WTC11 (cell line): ENCODE results near the gene SORCS2. TPM values are rescaled to one million over a fixed set of nuclear protein-coding genes. Genes with fewer than 3 reads are reported as not detected.
A peak's percentile ranks its signal among the peaks of the same experiment; 100 is the strongest.

ENCODE experiments used
- ATAC-seq: fragments of 200-7000 bp; cut with Tn5 transposase; 2 replicates; pipeline ENCODE4 v1.10.0; 2021; ENCODE audit warnings: mild to moderate bottlenecking, moderate library complexity
- CTCF ChIA-PET: fragments of 300-600 bp; sonication (Branson Sonifier 250); formaldehyde crosslinking; loops from one replicate; lab custom pipeline; 2021; ENCODE audit warnings: antibody characterized with exemption; lab: Charles Lee
- POLR2A ChIA-PET: fragments of 350-600 bp; sonication (Branson Sonifier 250); formaldehyde crosslinking; loops from one replicate; lab custom pipeline; 2021; ENCODE audit warnings: antibody characterized with exemption; lab: Charles Lee
- DNase-seq: peaks from one replicate; pipeline ENCODE4 v3.0.0; 2021; ENCODE audit warnings: low spot score
- H3K27ac Mint-ChIP-seq: 2 replicates; pipeline ENCODE4 v1.8.0; 2021; ENCODE audit warnings: mixed read lengths
- H3K27me3 Mint-ChIP-seq: 2 replicates; pipeline ENCODE4 v1.8.0; 2021; ENCODE audit warnings: low read depth, mild to moderate bottlenecking, moderate library complexity, mixed read lengths
- H3K36me3 Mint-ChIP-seq: 2 replicates; pipeline ENCODE4 v1.8.0; 2021; ENCODE audit warnings: mixed read lengths
- H3K4me1 Mint-ChIP-seq: 2 replicates; pipeline ENCODE4 v1.8.0; 2022; ENCODE audit warnings: mixed read lengths
- H3K4me3 Mint-ChIP-seq: 2 replicates; pipeline ENCODE4 v1.8.0; 2021; ENCODE audit warnings: mild to moderate bottlenecking, moderate library complexity, mixed read lengths
- H3K9me3 Mint-ChIP-seq: 2 replicates; pipeline ENCODE4 v1.8.0; 2021; ENCODE audit warnings: mixed read lengths
- AR ChIP-seq: fragments of 250-450 bp; sonication (Bioruptor Pico); IDR thresholded peaks from 2 replicates; pipeline ENCODE4 v1.9.0; 2021; ENCODE audit warnings: mild to moderate bottlenecking
- ATF3 ChIP-seq: sonication (generic); formaldehyde crosslinking; conservative IDR thresholded peaks from 2 replicates; pipeline ENCODE4 v1.8.1; 2022; ENCODE audit warnings: mild to moderate bottlenecking, missing genetic modification reagents
- E2F1 ChIP-seq: sonication (generic); formaldehyde crosslinking; IDR thresholded peaks from 2 replicates; pipeline ENCODE4 v1.8.0; 2022; ENCODE audit warnings: mild to moderate bottlenecking, missing genetic modification reagents
- E2F5 ChIP-seq: sonication (generic); formaldehyde crosslinking; IDR thresholded peaks from 2 replicates; pipeline ENCODE4 v1.8.1; 2022; ENCODE audit warnings: mild to moderate bottlenecking, moderate library complexity, missing genetic modification reagents
- EMX1 ChIP-seq: fragments of 250-450 bp; sonication (Bioruptor Pico); IDR thresholded peaks from 2 replicates; pipeline ENCODE4 v1.8.0; 2021; ENCODE audit warnings: mild to moderate bottlenecking
- FOXK1 ChIP-seq: sonication (generic); formaldehyde crosslinking; IDR thresholded peaks from 2 replicates; pipeline ENCODE4 v1.8.0; 2022; ENCODE audit warnings: mild to moderate bottlenecking, moderate library complexity, missing genetic modification reagents
- GTF2I ChIP-seq: fragments of 250-450 bp; sonication (Bioruptor Pico); conservative IDR thresholded peaks from 2 replicates; pipeline ENCODE4 v1.4.0; 2021; ENCODE audit warnings: mild to moderate bottlenecking
- OVOL2 ChIP-seq: fragments of 250-450 bp; sonication (Bioruptor Pico); IDR thresholded peaks from 2 replicates; pipeline ENCODE4 v1.9.0; 2021; ENCODE audit warnings: mild to moderate bottlenecking, borderline replicate concordance
- PRDM15 ChIP-seq: sonication (generic); formaldehyde crosslinking; IDR thresholded peaks from 2 replicates; pipeline ENCODE4 v1.8.0; 2022; ENCODE audit warnings: missing genetic modification reagents
- PREB ChIP-seq: sonication (generic); formaldehyde crosslinking; IDR thresholded peaks from 2 replicates; pipeline ENCODE4 v1.8.1; 2022; ENCODE audit warnings: mild to moderate bottlenecking, missing genetic modification reagents, moderate library complexity, borderline replicate concordance
- PRRX2 ChIP-seq: fragments of 250-450 bp; sonication (Bioruptor Pico); IDR thresholded peaks from 2 replicates; pipeline ENCODE4 v1.8.0; 2021; ENCODE audit warnings: mild to moderate bottlenecking
- RELA ChIP-seq: sonication (generic); formaldehyde crosslinking; IDR thresholded peaks from 2 replicates; pipeline ENCODE4 v1.8.1; 2022; ENCODE audit warnings: missing genetic modification reagents, mild to moderate bottlenecking, borderline replicate concordance
- SOX15 ChIP-seq: fragments of 250-450 bp; sonication (Bioruptor Pico); IDR thresholded peaks from 2 replicates; pipeline ENCODE4 v1.9.0; 2021; ENCODE audit warnings: mild to moderate bottlenecking
- STAT6 ChIP-seq: sonication (generic); formaldehyde crosslinking; conservative IDR thresholded peaks from 2 replicates; pipeline ENCODE4 v1.8.1; 2023; ENCODE audit warnings: mild to moderate bottlenecking, low read depth, missing genetic modification reagents, moderate library complexity
- TP53 ChIP-seq: sonication (generic); formaldehyde crosslinking; IDR thresholded peaks from 2 replicates; pipeline ENCODE4 v1.8.1; 2023; ENCODE audit warnings: mild to moderate bottlenecking, missing genetic modification reagents
- ZNF317 ChIP-seq: sonication (generic); formaldehyde crosslinking; IDR thresholded peaks from 2 replicates; pipeline ENCODE4 v1.8.1; 2023; ENCODE audit warnings: low read depth, mild to moderate bottlenecking, moderate library complexity, missing genetic modification reagents, borderline replicate concordance
- ZNF532 ChIP-seq: fragments of 250-450 bp; sonication (Bioruptor Pico); IDR thresholded peaks from 2 replicates; pipeline ENCODE4 v1.9.0; 2021; ENCODE audit warnings: mild to moderate bottlenecking, borderline replicate concordance
- total RNA-seq: library from RNA; stranded (reverse); gene quantifications from 3 replicates; pipeline ENCODE4 v1.2.3, GENCODE V29; 2021

SORCS2 gene
- total RNA-seq, 1 experiment from 2014 or later: 6.6 TPM

- POLR2A ChIA-PET: no interaction called here
- 0 out of 2 replicates have a peak overlapping the region, but pooled peaks have one; percentile 57 for H3K27ac Mint-ChIP-seq
- DNase-seq: no peak
- H3K36me3 Mint-ChIP-seq: no peaks in the 10 kb centered on the region
- no peaks in the 10 kb centered on the region for H3K9me3 Mint-ChIP-seq
- no peak for ATAC-seq
- no peaks in the 10 kb centered on the region for H3K27me3 Mint-ChIP-seq
- CTCF ChIA-PET: no interaction called here
- H3K4me3 Mint-ChIP-seq: no peak overlapping the region
- no peaks in the 10 kb centered on the region for H3K4me1 Mint-ChIP-seq
- TF ChIP-seq RELA (CRISPR knock-in tag) (no peak), SOX15 (no peak), ZNF317 (no peak), PRRX2 (CRISPR knock-in tag) (no peak), STAT6 (CRISPR knock-in tag) (no peak), FOXK1 (CRISPR knock-in tag) (no peak), PRDM15 (CRISPR knock-in tag) (no peak), ATF3 (no peak), ZNF532 (no peak), GTF2I (no peak), AR (CRISPR knock-in tag) (no peak), E2F1 (no peak), TP53 (no peak), PREB (CRISPR knock-in tag) (no peak), EMX1 (CRISPR knock-in tag) (no peak), E2F5 (CRISPR knock-in tag) (no peak), OVOL2 (CRISPR knock-in tag) (no peak)
These were observed 46.9 kb upstream of the SORCS2 start for GRCh38 chr4:7145291-7145934.
